Measurements from ENCODE around the gene TMOD4. TPM values are rescaled to one million over a fixed set of nuclear protein-coding genes. Genes with fewer than 3 reads are reported as not detected.
"Not testable (repeated sequence)": the region's sequence is repeated elsewhere in the genome, so short reads cannot be mapped to it uniquely, and the experiment has no call there.

Gene TMOD4
- total RNA-seq, 1 donor from 2014 or later = 4.4 TPM

DNA sequence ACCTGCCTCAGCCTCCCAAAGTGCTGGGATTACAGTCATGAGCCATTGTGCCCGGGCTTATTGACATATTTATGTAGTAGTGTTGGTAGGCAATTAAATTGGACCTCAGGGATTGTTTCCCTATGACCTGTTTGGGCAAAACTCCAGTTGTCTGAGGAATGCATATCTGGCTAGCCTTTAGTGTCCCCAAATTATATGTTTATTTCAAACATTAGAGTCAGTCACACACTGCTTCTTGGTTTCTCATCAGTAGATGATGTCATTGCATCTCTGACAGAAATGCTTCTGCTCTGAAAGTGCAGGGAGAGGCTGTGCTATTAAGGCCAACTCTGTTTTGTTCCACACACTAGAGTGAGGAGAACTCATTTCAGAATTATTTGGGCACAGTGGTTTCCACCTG is 35.0 kb upstream of the TMOD4 start:
- no peak for ATAC-seq (ENCODE audit: low read depth)
- H3K27me3 Mint-ChIP-seq = no peaks in the 10 kb centered on the region
- no peak for TF ChIP-seq CTCF (IDR thresholded peaks at IDR 0.05)
- CTCF ChIA-PET = no interaction called here
- DNase-seq = no peak
- POLR2A ChIA-PET = no interaction called here
- H3K27ac Mint-ChIP-seq = no peak overlapping the region
- H3K4me3 Mint-ChIP-seq = no peak overlapping the region
- H3K36me3 Mint-ChIP-seq (ENCODE audit: low read depth) = peaks cover 61% of the 10 kb centered on the region
- no peaks in the 10 kb centered on the region for H3K9me3 Mint-ChIP-seq
- peaks cover 11% of the 10 kb centered on the region for H3K4me1 Mint-ChIP-seq
- intact Hi-C loops (cut with micrococcal nuclease) = no loop called here

DNA sequence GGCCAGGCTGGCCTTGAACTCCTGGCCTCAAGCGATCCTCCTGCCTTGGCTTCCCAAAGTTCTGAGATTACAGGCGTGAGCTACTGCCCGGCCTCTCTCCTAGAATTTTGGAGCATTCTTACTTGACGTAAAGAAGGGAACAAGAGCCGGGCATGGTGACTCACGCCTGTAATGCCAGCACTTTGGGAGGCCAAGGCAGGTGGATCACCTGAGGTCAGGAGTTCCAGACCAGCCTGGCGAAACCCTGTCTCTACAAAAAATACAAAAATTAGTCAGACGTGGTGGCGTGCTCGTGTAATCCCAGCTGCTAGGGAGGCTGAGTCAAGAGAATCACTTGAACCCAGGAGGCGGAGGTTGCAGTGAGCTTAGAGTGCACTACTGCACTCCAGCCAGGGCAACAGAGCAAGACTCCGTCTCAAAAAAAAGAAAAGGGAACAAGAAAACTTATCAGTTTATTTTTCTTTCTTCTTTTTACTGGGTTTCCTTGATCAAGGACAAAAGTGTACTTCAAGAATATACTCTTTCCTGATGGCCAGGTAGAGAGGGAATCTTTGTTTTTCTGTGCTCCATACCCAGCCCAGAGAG is 29.7 kb upstream of the TMOD4 start:
- peaks cover 50% of the 10 kb centered on the region for H3K36me3 Mint-ChIP-seq (ENCODE audit: low read depth)
- POLR2A ChIA-PET = interaction anchor here (0.6 to 1.5 kb wide), 2 partner anchors 9 to 16 kb away, joined by 3 read pairs; partner anchors contain the start of gene VPS72

DNA sequence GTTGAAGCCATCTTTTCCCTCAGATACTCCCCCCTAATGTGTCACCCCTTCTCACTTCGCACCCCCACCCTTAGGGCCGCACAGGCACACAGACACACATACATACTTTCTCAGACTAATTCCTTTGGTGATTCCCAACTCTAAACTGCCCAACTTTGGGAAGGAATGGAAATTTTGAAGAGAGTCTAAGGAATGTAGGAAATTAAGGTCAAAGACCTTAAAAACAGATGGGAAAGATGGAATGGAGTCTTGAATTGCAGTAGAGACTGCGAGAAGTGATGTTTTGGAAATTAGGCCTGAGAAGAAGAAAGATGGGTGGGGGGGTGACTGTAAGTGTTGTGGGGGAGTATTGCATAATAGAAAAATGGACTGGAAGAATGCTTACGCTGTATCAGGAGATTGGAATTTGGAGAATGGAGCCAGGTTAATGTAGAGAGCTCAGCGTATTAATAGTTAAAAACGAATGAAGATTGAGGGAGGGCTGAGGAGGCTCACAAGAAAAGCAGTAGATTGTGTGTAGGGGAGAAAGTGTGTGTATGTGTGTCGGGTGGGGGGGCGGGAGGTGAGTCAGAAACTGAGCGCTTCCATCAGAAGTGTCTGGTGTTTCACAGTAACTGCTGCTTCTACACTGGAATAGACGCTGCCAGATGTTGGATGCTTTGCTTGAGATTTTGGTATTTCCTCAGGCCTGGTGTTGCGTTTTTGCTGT is 24.2 kb upstream of the TMOD4 start:
- DNase-seq (no peak), ATAC-seq (ENCODE audit: low read depth) (no peak)
- ChIA-PET CTCF (no interaction called here), POLR2A (interaction anchor here (0.6 to 1.7 kb wide), 4 partner anchors 10 to 67 kb away, joined by 3 to 29 read pairs (median 5); partner anchors contain the start of genes LYSMD1, PSMD4, SCNM1 and VPS72)
- Mint-ChIP-seq H3K27me3 (no peaks in the 10 kb centered on the region), H3K4me1 (peaks cover 50% of the 10 kb centered on the region), H3K27ac (peak overlapping the region; percentile 98), H3K4me3 (peak overlapping the region; percentile 99), H3K36me3 (ENCODE audit: low read depth) (peaks cover 35% of the 10 kb centered on the region), H3K9me3 (no peaks in the 10 kb centered on the region)
- TF ChIP-seq CTCF (IDR thresholded peaks at IDR 0.05) = no peak
- intact Hi-C loops (cut with micrococcal nuclease) = loop anchor here (2.0 to 10.0 kb wide), 3 partner anchors 147 to 795 kb away; partner anchors contain the start of genes C2CD4D, RFX5 and S100A10

More for the DNA sequence above, 29.7 kb upstream of the TMOD4 start:
- H3K9me3 Mint-ChIP-seq; ATAC-seq (ENCODE audit: low read depth); H3K27ac Mint-ChIP-seq; intact Hi-C loops (cut with micrococcal nuclease); DNase-seq; H3K27me3 Mint-ChIP-seq; H3K4me3 Mint-ChIP-seq: not testable (repeated sequence)
- CTCF ChIA-PET = interaction anchor here (0.9 kb wide), 1 partner anchor 135 kb away, joined by 3 read pairs; the partner anchor contains the start of gene GABPB2
- peaks cover 17% of the 10 kb centered on the region for H3K4me1 Mint-ChIP-seq

GRCh38 chr1:151198254-151199127 is 22.7 kb upstream of the TMOD4 start, which contains the start of gene PIP5K1A:
Gene PIP5K1A, plus strand, starts transcription at chr1:151198552. Its CDS starts 445 bp downstream, at chr1:151198997.
- H3K4me1 Mint-ChIP-seq = peaks cover 47% of the 10 kb centered on the region
- ChIA-PET POLR2A (interaction anchor here (0.6 to 1.7 kb wide), 13 partner anchors 9 to 834 kb away, joined by 3 to 29 read pairs (median 4); partner anchors contain the start of genes LYSMD1, PSMD4, RPRD2 and SCNM1), CTCF (no interaction called here)
- intact Hi-C loops (cut with micrococcal nuclease) = loop anchor here (1.0 to 10.0 kb wide), 9 partner anchors 8 to 796 kb away; partner anchors contain the start of genes ARNT, C2CD4D, PI4KB and PSMB4
- peak within 1 kb of the TSS; percentile 98 for H3K27ac Mint-ChIP-seq
- DNase-seq (peak; percentile 94), ATAC-seq (ENCODE audit: low read depth) (peak; percentile 93)
- H3K4me3 Mint-ChIP-seq = peak within 1 kb of the TSS; percentile 99
- no peaks in the 10 kb centered on the region for H3K27me3 Mint-ChIP-seq
- no peaks in the 10 kb centered on the region for H3K9me3 Mint-ChIP-seq
- H3K36me3 Mint-ChIP-seq (ENCODE audit: low read depth) = peaks cover 26% of the 10 kb centered on the region
- TF ChIP-seq CTCF (IDR thresholded peaks at IDR 0.05) = no peak

DNA sequence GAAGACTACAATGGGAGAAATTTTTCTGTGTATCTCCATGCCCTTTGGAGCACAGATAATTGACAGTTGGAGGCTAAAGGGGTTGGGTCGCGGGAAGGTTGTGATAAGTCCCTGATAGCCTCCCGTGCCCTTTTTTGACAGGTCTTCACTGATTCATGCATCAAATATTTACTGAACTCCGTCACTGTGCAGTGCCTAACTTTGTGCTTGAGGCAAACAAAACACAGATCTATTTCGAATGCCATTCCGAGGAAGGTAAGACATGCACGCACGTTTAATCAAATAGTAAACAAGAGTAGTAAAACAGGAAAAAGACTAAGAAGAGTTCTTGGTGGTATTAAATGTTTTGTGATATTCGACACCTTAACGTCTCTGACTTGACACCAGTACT is 22.1 kb upstream of the TMOD4 start:
- no peaks in the 10 kb centered on the region for H3K9me3 Mint-ChIP-seq
- H3K27me3 Mint-ChIP-seq = no peaks in the 10 kb centered on the region
- ATAC-seq (ENCODE audit: low read depth) (no peak), DNase-seq (no peak)
- POLR2A ChIA-PET = interaction anchor here (0.6 to 1.5 kb wide), 3 partner anchors 26 to 130 kb away, joined by 4 to 6 read pairs (median 4); no protein-coding TSS in a partner anchor
- H3K4me1 Mint-ChIP-seq = peaks cover 46% of the 10 kb centered on the region
- H3K4me3 Mint-ChIP-seq = peak overlapping the region; percentile 99
- H3K27ac Mint-ChIP-seq = peak overlapping the region; percentile 98
- CTCF ChIA-PET = no interaction called here
- no peak for TF ChIP-seq CTCF (IDR thresholded peaks at IDR 0.05)
- H3K36me3 Mint-ChIP-seq (ENCODE audit: low read depth) = peaks cover 23% of the 10 kb centered on the region
- intact Hi-C loops (cut with micrococcal nuclease) = loop anchor here (1.0 to 10.0 kb wide), 9 partner anchors 8 to 797 kb away; partner anchors contain the start of genes ARNT, C2CD4D, PI4KB and PSMB4
